IPS-20b (cell line): ENCODE data around the gene HRK.

Source experiments
- H3K27ac ChIP-seq: one replicate; pipeline ENCODE4 v1.5.1; 2013; ENCODE audit warnings: low read length
- H3K27me3 ChIP-seq: 2 replicates; pipeline ENCODE4 v1.6.1; 2013; ENCODE audit warnings: mild to moderate bottlenecking, low read length, inconsistent platforms; ENCODE audit not compliant: insufficient read depth
- H3K36me3 ChIP-seq: 2 replicates; pipeline ENCODE4 v1.6.1; 2013; ENCODE audit warnings: low read depth, mild to moderate bottlenecking, inconsistent platforms, low read length, moderate library complexity; ENCODE audit not compliant: insufficient read depth
- H3K4me1 ChIP-seq: 2 replicates; pipeline ENCODE4 v1.6.1; 2013; ENCODE audit warnings: mild to moderate bottlenecking, control low read depth, inconsistent platforms, low read length, moderate library complexity; ENCODE audit not compliant: insufficient read depth
- H3K4me3 ChIP-seq: 2 replicates; pipeline ENCODE4 v1.5.1; 2013; ENCODE audit warnings: mild to moderate bottlenecking, low read length, inconsistent platforms
- H3K9ac ChIP-seq: 2 replicates; pipeline ENCODE4 v1.6.1; 2013; ENCODE audit warnings: low read depth, mild to moderate bottlenecking, inconsistent platforms, low read length, moderate library complexity
- H3K9me3 ChIP-seq: 2 replicates; pipeline ENCODE4 v1.6.1; 2013; ENCODE audit warnings: mild to moderate bottlenecking, low read depth, low read length, inconsistent platforms; ENCODE audit not compliant: insufficient read depth

HRK gene

GRCh38 chr12:116880817-116881324, 370 bp downstream of the HRK start:
- Histone ChIP-seq H3K4me1 (peaks cover 11% of the 10 kb centered on the region), H3K4me3 (peak overlapping the region; percentile 84), H3K27me3 (peaks cover 95% of the 10 kb centered on the region), H3K9ac (peak overlapping the region; percentile 57; the same call in 1 of the 2 replicates), H3K36me3 (no peaks in the 10 kb centered on the region), H3K27ac (no peak overlapping the region), H3K9me3 (no peaks in the 10 kb centered on the region; the same call in 1 of the 2 replicates)

DNA sequence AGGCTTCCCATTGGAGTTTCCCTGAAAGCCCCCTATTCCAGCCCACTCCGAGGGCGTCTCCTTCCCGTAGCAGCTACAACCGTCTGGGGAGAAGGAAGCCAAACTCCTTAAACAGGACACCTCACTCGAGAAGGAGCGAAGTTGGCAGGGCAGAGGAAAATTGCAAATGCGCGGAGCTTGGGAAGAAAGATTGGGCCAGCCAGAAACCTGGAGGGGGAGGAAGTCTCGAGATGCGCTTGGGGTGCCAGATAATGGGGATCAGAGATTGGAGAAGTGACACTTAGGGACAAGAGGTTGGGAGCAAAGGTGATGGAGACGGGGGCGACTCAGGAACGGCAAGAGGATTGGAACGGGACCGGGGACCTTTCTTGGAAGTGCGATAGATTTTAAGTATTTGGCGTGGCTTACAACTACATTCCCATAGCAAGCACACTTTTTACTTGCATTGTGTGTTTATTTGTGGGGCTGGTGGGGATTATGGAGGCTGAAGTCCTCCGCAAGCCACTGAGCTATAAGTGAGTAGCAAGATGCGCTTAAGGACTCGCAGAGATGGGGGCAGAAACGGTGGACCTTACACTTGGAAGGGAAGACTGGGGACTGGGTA, 926 bp downstream of the HRK start:
- Histone ChIP-seq H3K4me3 (peak overlapping the region; percentile 84), H3K27ac (no peak overlapping the region), H3K36me3 (no peaks in the 10 kb centered on the region), H3K9me3 (no peaks in the 10 kb centered on the region; the same call in 1 of the 2 replicates), H3K27me3 (peaks cover 96% of the 10 kb centered on the region), H3K9ac (peak overlapping the region; percentile 57; the same call in 1 of the 2 replicates), H3K4me1 (peaks cover 13% of the 10 kb centered on the region)

DNA sequence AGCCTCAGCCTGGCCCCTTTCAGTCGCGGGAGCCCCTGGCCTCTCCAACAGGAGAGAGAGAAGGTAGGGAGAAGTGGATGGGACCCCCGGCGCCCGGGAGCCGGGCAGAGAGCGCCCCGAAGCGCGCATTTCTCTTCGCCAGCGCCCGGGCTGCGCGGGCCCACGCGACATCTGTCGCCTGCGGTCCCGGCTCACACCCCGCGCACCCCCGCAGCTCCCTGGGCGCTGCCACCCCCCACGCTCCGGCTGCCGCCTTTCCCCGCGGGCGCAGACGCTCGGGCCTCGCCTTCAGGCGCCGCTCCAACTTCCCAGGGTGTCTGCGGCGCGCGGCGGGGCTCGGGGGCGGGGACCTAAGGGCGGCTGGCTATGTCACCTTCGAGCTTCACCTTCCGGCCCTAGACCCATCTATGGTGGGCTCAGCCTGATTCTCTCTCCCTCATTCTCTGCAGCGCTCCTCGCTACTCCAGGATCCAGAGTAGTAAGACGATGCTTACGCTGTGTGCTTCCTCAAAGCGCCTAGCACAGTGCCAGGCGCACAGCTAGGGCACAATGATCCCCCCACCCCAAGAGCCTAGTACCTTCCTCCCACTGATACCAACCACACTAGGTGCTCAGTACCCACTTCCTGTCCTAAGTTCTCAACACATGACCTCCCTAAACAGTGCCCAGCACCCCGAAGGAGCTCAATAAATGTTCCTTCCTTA, 1.6 kb downstream of the HRK start:
- peak overlapping the region; percentile 84 for H3K4me3 ChIP-seq
- H3K27ac ChIP-seq: no peak overlapping the region
- H3K27me3 ChIP-seq: peaks cover 96% of the 10 kb centered on the region
- peaks cover 2% of the 10 kb centered on the region; the same call in 1 of the 2 replicates for H3K9me3 ChIP-seq
- no peaks in the 10 kb centered on the region for H3K36me3 ChIP-seq
- peaks cover 13% of the 10 kb centered on the region for H3K4me1 ChIP-seq
- H3K9ac ChIP-seq: peak overlapping the region; percentile 6; the same call in 1 of the 2 replicates

DNA sequence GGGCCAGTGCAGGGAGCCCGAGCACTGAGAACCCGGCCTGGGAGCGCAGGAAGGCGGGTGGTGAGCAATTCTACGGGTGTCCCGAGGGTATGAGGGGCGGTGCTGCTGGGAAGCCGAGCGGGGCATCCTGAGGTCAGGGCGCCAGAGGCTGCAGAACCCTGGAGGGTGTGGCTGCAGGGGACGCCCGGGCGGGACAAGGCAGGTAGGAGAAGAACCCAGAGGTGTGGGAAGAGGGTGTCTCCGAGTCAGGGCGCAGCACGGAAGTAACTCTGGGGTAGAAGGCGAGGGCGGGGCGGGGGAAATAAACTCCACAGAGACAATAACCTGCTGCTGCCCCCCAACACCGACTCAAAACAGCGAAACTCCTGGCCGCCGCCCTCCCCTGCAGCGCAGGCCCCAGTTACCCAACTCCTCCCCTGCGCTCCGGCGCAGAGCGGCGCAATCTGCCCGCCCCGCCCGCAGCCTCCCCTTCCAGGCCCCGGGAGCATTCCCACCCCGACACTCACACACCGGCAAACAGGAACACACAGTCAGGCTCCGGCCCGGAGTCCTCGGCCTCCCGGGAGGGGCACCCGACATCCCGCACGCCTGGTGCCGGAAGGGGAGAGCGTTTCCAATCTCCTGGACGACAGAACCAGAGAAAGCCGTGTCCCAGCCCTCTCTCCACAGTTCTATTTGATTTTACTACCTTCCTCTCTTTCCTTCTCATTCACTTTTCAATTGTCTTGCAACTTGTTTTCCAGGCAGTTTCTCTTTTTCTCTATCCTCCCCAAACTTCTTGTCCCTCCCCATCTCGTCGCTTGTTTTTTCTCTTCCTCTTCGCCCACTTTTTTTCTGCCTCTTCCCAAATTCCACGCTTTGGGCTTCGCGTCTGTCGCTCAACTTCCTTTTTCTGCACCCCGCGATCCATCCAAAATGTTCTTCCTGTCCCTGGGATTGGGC, 2.4 kb downstream of the HRK start:
- H3K27ac ChIP-seq: no peak overlapping the region

DNA sequence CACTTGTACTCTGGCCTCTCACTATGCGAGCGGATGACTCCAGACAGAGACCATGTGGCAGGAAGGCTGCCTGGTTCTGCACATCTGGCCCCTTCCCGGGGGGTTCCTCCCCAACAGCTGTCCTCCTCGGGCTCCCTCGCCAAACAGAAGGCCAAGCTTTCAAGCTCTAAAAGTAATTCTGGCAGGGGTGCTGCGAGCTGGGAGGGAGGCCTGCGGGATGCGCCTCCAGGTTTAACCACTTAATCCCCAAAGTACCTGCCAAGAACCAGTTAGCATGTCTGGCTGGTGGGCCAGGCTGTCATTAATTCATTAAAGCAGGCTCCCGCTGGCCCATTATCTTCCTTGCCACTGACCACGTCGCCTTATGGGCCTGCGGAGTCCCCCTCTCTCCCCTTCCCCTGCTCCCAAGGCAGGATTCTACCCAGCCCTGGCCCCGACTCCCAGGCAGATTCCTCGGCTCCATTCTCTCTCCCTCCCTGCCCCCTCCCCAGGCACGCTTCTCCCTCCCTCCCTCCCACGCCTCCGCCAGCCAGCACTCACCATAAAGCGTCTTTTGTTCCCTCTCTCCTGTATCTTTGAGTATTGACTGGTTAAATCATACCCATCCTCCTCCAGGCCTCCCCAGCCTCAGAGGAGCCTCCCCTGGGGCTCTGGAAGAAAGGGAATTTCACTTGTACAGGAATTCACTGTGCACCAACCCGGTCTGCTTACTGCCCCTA, 4.9 kb downstream of the HRK start:
- Histone ChIP-seq H3K9me3 (peaks cover 5% of the 10 kb centered on the region; the same call in 1 of the 2 replicates), H3K4me3 (peak overlapping the region; percentile 52; the same call in 1 of the 2 replicates), H3K4me1 (peaks cover 5% of the 10 kb centered on the region; the same call in 1 of the 2 replicates), H3K27ac (no peak overlapping the region), H3K36me3 (no peaks in the 10 kb centered on the region), H3K9ac (no peak overlapping the region), H3K27me3 (peaks cover 67% of the 10 kb centered on the region)

More for the DNA sequence above, 2.4 kb downstream of the HRK start:
- peaks cover 5% of the 10 kb centered on the region; the same call in 1 of the 2 replicates for H3K9me3 ChIP-seq
- H3K9ac ChIP-seq: no peak overlapping the region
- peaks cover 92% of the 10 kb centered on the region for H3K27me3 ChIP-seq
- peaks cover 13% of the 10 kb centered on the region for H3K4me1 ChIP-seq
- peak overlapping the region; percentile 84 for H3K4me3 ChIP-seq
- H3K36me3 ChIP-seq: no peaks in the 10 kb centered on the region

GRCh38 chr12:116874324-116874995, 6.8 kb downstream of the HRK start:
- Histone ChIP-seq H3K9ac (no peak overlapping the region), H3K4me3 (no peak overlapping the region), H3K27ac (no peak overlapping the region), H3K9me3 (peaks cover 5% of the 10 kb centered on the region; the same call in 1 of the 2 replicates), H3K36me3 (no peaks in the 10 kb centered on the region), H3K4me1 (peaks cover 3% of the 10 kb centered on the region; the same call in 1 of the 2 replicates), H3K27me3 (peaks cover 49% of the 10 kb centered on the region)

- peaks cover 11% of the 10 kb centered on the region for H3K27me3 ChIP-seq
- H3K9me3 ChIP-seq: peaks cover 5% of the 10 kb centered on the region; the same call in 1 of the 2 replicates
- H3K9ac ChIP-seq: no peak overlapping the region
- no peaks in the 10 kb centered on the region for H3K36me3 ChIP-seq
- H3K27ac ChIP-seq: no peak overlapping the region
- no peak overlapping the region for H3K4me3 ChIP-seq
- no peaks in the 10 kb centered on the region for H3K4me1 ChIP-seq
These were observed 10.9 kb downstream of the HRK start for GRCh38 chr12:116870306-116870705.

- no peak overlapping the region for H3K9ac ChIP-seq
- no peaks in the 10 kb centered on the region for H3K9me3 ChIP-seq
- H3K27ac ChIP-seq: no peak overlapping the region
- no peaks in the 10 kb centered on the region for H3K27me3 ChIP-seq
- H3K4me3 ChIP-seq: no peak overlapping the region
- no peaks in the 10 kb centered on the region for H3K36me3 ChIP-seq
- no peaks in the 10 kb centered on the region for H3K4me1 ChIP-seq
These were observed 13.7 kb downstream of the HRK start for GRCh38 chr12:116867523-116867922.

- Histone ChIP-seq H3K9me3 (no peaks in the 10 kb centered on the region), H3K36me3 (no peaks in the 10 kb centered on the region), H3K9ac (no peak overlapping the region), H3K4me1 (0 out of 2 replicates have a peak, but pooled peaks cover 6% of the 10 kb centered on the region), H3K4me3 (no peak overlapping the region), H3K27me3 (no peaks in the 10 kb centered on the region), H3K27ac (no peak overlapping the region)
These were observed 16.7 kb downstream of the HRK start for GRCh38 chr12:116864371-116865160.

DNA sequence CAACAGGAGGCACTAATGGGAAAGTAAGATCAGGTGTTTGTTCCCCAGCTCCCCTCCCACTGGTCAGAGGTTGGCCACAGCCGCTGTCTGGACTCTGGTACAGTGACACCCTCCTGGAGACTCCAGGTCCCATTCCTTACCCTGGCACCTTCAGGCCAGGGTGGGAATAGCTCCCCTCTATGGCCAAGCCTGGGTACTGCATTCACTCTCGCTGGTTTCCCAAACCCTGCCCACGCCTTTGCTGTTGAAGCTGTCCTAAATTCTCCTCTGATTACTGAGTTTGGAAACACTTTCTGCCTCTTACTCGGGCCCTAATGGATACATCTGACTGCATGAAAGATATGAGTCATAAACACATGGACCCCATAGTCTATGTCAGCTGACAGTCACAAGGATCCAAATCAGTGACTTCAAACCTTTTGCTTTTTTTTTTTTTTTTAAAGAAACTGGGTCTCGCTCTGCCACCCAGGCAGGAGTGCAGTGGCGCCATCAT, 17.9 kb downstream of the HRK start:
- Histone ChIP-seq H3K27ac (no peak overlapping the region), H3K36me3 (no peaks in the 10 kb centered on the region), H3K27me3 (no peaks in the 10 kb centered on the region), H3K9me3 (no peaks in the 10 kb centered on the region), H3K4me3 (no peak overlapping the region), H3K4me1 (0 out of 2 replicates have a peak, but pooled peaks cover 7% of the 10 kb centered on the region), H3K9ac (no peak overlapping the region)
